HCT116 (cell line): Measurements from ENCODE around the gene CDH4.

Experiments
- CEBPB ChIP-seq: IDR thresholded peaks from 2 replicates; pipeline ENCODE4 v1.6.1; 2012; ENCODE audit warnings: low read depth
- EGR1 ChIP-seq: IDR thresholded peaks from 2 replicates; pipeline ENCODE4 v1.6.1; 2012; ENCODE audit warnings: low read depth
- EZH2 ChIP-seq: fragments of 200-600 bp; sonication (generic); IDR thresholded peaks from 2 replicates; pipeline ENCODE4 v1.6.1; 2017; ENCODE audit warnings: antibody characterized with exemption, mixed run types
- JUND ChIP-seq: IDR thresholded peaks from 2 replicates; pipeline ENCODE4 v1.6.1; 2012
- MAX ChIP-seq: IDR thresholded peaks from 2 replicates; pipeline ENCODE4 v1.6.1; 2012
- YY1 ChIP-seq: IDR thresholded peaks from 2 replicates; pipeline ENCODE4 v1.6.1; 2011; ENCODE audit warnings: low read length, low read depth, moderate library complexity, mild to moderate bottlenecking; ENCODE audit not compliant: insufficient replicate concordance; ENCODE audit errors: extremely low read depth
- TF ChIP-seq, protein P1 (sequence below), 3 experiments: fragments of 200-600 bp in 1 of 3; sonication (generic) in 1 of 3; IDR thresholded peaks in 2 of 3; conservative IDR thresholded peaks in 1 of 3; 2 replicates each; pipeline ENCODE4 v1.5.1; 2012 to 2017; ENCODE audit warnings: low read depth in 2 of 3, low read length in 2 of 3, antibody characterized with exemption in 1 of 3, borderline replicate concordance in 1 of 3, control low read depth in 1 of 3, mild to moderate bottlenecking in 1 of 3, mixed read lengths in 1 of 3, mixed run types in 1 of 3, moderate library complexity in 1 of 3; ENCODE audit not compliant: insufficient read depth in 1 of 3
- TF ChIP-seq, protein P2 (sequence below): IDR thresholded peaks from 2 replicates; pipeline ENCODE4 v1.6.1; 2011; ENCODE audit warnings: mild to moderate bottlenecking, low read length, moderate library complexity; ENCODE audit not compliant: insufficient replicate concordance; ENCODE audit errors: extremely low read depth
- TF ChIP-seq, protein P3 (sequence below): IDR thresholded peaks from 2 replicates; pipeline ENCODE4 v1.6.1; 2012; ENCODE audit warnings: low read depth

DNA sequence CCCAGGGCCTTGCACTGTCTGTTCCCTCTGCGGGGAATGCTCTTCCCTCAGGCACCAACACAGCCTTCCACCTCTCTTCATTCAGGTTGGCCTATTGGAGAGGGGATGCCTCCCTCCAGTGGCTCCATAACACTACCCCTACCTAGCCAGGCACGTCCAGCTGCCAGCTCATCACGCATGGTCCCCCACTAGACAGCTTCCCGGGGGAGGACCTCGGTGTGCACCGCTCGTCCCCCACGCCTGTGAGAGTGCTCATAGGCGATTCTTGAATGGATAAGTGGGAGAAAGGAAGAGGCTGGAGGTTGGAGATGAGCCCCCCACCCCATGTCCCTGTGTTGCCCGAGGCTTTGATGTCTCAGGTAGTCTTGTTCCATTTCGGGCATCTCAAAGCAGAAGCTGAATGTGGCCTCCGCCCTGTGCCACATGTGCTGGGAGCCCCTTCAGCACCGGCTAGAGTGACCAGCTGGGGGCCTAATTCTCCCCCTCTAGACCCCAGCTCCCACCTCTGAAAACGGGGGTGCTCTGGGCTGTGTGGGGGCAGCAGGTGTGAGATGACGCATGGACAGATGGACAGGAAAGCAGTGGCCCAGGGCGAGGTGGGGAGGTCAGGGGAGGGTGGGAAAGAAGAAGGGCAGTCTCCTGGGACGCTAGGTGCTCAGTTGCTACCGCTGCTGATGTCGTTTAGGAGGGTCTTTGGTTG lies 480.6 kb downstream of the CDH4 start:
- TF ChIP-seq CEBPB (no peak), JUND (no peak), EZH2 (no peak), MAX (no peak), EGR1 (no peak), YY1 (no peak)
- TF ChIP-seq, protein P1, sequence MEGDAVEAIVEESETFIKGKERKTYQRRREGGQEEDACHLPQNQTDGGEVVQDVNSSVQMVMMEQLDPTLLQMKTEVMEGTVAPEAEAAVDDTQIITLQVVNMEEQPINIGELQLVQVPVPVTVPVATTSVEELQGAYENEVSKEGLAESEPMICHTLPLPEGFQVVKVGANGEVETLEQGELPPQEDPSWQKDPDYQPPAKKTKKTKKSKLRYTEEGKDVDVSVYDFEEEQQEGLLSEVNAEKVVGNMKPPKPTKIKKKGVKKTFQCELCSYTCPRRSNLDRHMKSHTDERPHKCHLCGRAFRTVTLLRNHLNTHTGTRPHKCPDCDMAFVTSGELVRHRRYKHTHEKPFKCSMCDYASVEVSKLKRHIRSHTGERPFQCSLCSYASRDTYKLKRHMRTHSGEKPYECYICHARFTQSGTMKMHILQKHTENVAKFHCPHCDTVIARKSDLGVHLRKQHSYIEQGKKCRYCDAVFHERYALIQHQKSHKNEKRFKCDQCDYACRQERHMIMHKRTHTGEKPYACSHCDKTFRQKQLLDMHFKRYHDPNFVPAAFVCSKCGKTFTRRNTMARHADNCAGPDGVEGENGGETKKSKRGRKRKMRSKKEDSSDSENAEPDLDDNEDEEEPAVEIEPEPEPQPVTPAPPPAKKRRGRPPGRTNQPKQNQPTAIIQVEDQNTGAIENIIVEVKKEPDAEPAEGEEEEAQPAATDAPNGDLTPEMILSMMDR (IDR thresholded peaks at IDR 0.05 in 2 of 3, conservative IDR thresholded peaks at IDR 0.05 in 1 of 3; ENCODE audit: borderline replicate concordance in 1 of 3, insufficient read depth in 1 of 3, low read depth in 2 of 3, low read length in 2 of 3), result no peak
- TF ChIP-seq, protein P2, sequence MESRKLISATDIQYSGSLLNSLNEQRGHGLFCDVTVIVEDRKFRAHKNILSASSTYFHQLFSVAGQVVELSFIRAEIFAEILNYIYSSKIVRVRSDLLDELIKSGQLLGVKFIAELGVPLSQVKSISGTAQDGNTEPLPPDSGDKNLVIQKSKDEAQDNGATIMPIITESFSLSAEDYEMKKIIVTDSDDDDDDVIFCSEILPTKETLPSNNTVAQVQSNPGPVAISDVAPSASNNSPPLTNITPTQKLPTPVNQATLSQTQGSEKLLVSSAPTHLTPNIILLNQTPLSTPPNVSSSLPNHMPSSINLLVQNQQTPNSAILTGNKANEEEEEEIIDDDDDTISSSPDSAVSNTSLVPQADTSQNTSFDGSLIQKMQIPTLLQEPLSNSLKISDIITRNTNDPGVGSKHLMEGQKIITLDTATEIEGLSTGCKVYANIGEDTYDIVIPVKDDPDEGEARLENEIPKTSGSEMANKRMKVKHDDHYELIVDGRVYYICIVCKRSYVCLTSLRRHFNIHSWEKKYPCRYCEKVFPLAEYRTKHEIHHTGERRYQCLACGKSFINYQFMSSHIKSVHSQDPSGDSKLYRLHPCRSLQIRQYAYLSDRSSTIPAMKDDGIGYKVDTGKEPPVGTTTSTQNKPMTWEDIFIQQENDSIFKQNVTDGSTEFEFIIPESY, result no peak
- TF ChIP-seq, protein P3, sequence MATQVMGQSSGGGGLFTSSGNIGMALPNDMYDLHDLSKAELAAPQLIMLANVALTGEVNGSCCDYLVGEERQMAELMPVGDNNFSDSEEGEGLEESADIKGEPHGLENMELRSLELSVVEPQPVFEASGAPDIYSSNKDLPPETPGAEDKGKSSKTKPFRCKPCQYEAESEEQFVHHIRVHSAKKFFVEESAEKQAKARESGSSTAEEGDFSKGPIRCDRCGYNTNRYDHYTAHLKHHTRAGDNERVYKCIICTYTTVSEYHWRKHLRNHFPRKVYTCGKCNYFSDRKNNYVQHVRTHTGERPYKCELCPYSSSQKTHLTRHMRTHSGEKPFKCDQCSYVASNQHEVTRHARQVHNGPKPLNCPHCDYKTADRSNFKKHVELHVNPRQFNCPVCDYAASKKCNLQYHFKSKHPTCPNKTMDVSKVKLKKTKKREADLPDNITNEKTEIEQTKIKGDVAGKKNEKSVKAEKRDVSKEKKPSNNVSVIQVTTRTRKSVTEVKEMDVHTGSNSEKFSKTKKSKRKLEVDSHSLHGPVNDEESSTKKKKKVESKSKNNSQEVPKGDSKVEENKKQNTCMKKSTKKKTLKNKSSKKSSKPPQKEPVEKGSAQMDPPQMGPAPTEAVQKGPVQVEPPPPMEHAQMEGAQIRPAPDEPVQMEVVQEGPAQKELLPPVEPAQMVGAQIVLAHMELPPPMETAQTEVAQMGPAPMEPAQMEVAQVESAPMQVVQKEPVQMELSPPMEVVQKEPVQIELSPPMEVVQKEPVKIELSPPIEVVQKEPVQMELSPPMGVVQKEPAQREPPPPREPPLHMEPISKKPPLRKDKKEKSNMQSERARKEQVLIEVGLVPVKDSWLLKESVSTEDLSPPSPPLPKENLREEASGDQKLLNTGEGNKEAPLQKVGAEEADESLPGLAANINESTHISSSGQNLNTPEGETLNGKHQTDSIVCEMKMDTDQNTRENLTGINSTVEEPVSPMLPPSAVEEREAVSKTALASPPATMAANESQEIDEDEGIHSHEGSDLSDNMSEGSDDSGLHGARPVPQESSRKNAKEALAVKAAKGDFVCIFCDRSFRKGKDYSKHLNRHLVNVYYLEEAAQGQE, result no peak
